DND-41 (cell line): ENCODE measurements around the gene TRIM46.

Experiments used
- ATAC-seq: fragments of 200-7000 bp; cut with Tn5 transposase; 3 replicates; pipeline ENCODE4 v1.9.1; 2021; ENCODE audit warnings: low read depth; ENCODE audit not compliant: insufficient read depth
- DNase-seq: peaks from one replicate; pipeline ENCODE4 v3.0.0-alpha.2; 2020
- H2AFZ ChIP-seq: 2 replicates; pipeline ENCODE4 v1.6.0; 2012; ENCODE audit warnings: low read depth, low read length
- H3K27ac ChIP-seq: 2 replicates; pipeline ENCODE4 v1.5.1; 2012; ENCODE audit warnings: low read length, inconsistent platforms
- H3K27me3 ChIP-seq: fragments of 200-600 bp; sonication (generic); 2 replicates; pipeline ENCODE4 v1.6.0; 2012; ENCODE audit warnings: low read length, mild to moderate bottlenecking, inconsistent platforms; ENCODE audit not compliant: insufficient read depth, poor library complexity
- H3K36me3 ChIP-seq: 2 replicates; pipeline ENCODE4 v1.5.1; 2012; ENCODE audit warnings: low read length, inconsistent platforms; ENCODE audit not compliant: insufficient read depth
- H3K4me1 ChIP-seq: 2 replicates; pipeline ENCODE4 v1.5.1; 2012; ENCODE audit warnings: mild to moderate bottlenecking, low read length; ENCODE audit not compliant: insufficient read depth
- H3K4me2 ChIP-seq: 2 replicates; pipeline ENCODE4 v1.6.0; 2012; ENCODE audit warnings: mild to moderate bottlenecking, moderate library complexity, low read length, inconsistent platforms; ENCODE audit not compliant: insufficient read depth
- H3K4me3 ChIP-seq, 2 experiments: fragments of 200-600 bp in 1 of 2; shearing (Covaris generic) in 1 of 2; 2 replicates each; pipeline ENCODE4 v1.5.1; 2012 to 2016; ENCODE audit warnings: inconsistent platforms in 2 of 2, low read length in 2 of 2, mild to moderate bottlenecking in 2 of 2, low read depth in 1 of 2, moderate library complexity in 1 of 2
- H3K79me2 ChIP-seq: 2 replicates; pipeline ENCODE4 v1.6.0; 2012; ENCODE audit warnings: low read length, inconsistent platforms; ENCODE audit not compliant: insufficient read depth
- H3K9ac ChIP-seq: 2 replicates; pipeline ENCODE4 v1.6.0; 2012; ENCODE audit warnings: low read depth, mild to moderate bottlenecking, inconsistent platforms, low read length, moderate library complexity
- H3K9me3 ChIP-seq: 2 replicates; pipeline ENCODE4 v1.5.1; 2012; ENCODE audit warnings: low read length, moderate library complexity, mild to moderate bottlenecking, inconsistent platforms; ENCODE audit not compliant: insufficient read depth, severe bottlenecking
- H4K20me1 ChIP-seq: 2 replicates; pipeline ENCODE4 v1.6.0; 2012; ENCODE audit warnings: low read length; ENCODE audit not compliant: insufficient read depth
- CTCF ChIP-seq: IDR thresholded peaks from 2 replicates; pipeline ENCODE4 v1.5.1; 2012; ENCODE audit warnings: borderline replicate concordance, low read length, moderate library complexity, mild to moderate bottlenecking; ENCODE audit not compliant: poor library complexity, severe bottlenecking; ENCODE audit errors: extremely low read depth
- EZH2 ChIP-seq: IDR thresholded peaks from 3 replicates; pipeline ENCODE4 v1.6.1; 2012; ENCODE audit warnings: borderline replicate concordance, low read depth, mild to moderate bottlenecking, moderate library complexity, low read length, inconsistent platforms; ENCODE audit not compliant: severe bottlenecking

TRIM46 gene

GRCh38 chr1:155226188-155226909 is 52.7 kb downstream of the TRIM46 start:
- peak overlapping the region; percentile 84 for H3K9ac ChIP-seq
- peaks cover 35% of the 10 kb centered on the region for H3K79me2 ChIP-seq
- DNase-seq = peak; percentile 89
- no peaks in the 10 kb centered on the region; the same call in 1 of the 2 replicates for H4K20me1 ChIP-seq
- peaks cover 25% of the 10 kb centered on the region for H3K4me1 ChIP-seq
- H3K27me3 ChIP-seq = no peaks in the 10 kb centered on the region
- H3K9me3 ChIP-seq = no peaks in the 10 kb centered on the region
- no peak for TF ChIP-seq EZH2
- peak; percentile 92 for TF ChIP-seq CTCF
- H2AFZ ChIP-seq = peak overlapping the region; percentile 64
- peak overlapping the region; percentile 61 to 78 for H3K4me3 ChIP-seq
- peaks cover 19% of the 10 kb centered on the region for H3K36me3 ChIP-seq
- peak overlapping the region; percentile 97 for H3K27ac ChIP-seq
- H3K4me2 ChIP-seq = peak overlapping the region; percentile 85
- peak; percentile 68 for ATAC-seq

- H3K4me3 ChIP-seq = peak overlapping the region; percentile 61 to 78
- peaks cover 25% of the 10 kb centered on the region for H3K4me1 ChIP-seq
- peaks cover 19% of the 10 kb centered on the region for H3K36me3 ChIP-seq
- peaks cover 35% of the 10 kb centered on the region for H3K79me2 ChIP-seq
- peak overlapping the region; percentile 64 for H2AFZ ChIP-seq
- DNase-seq = no peak
- H3K27ac ChIP-seq = peak overlapping the region; percentile 97
- TF ChIP-seq CTCF (no peak), EZH2 (no peak)
- H3K9me3 ChIP-seq = no peaks in the 10 kb centered on the region
- no peaks in the 10 kb centered on the region for H3K27me3 ChIP-seq
- no peaks in the 10 kb centered on the region; the same call in 1 of the 2 replicates for H4K20me1 ChIP-seq
- H3K9ac ChIP-seq = peak overlapping the region; percentile 84
- peak; percentile 38 for ATAC-seq
- H3K4me2 ChIP-seq = peak overlapping the region; percentile 85
These were observed 53.2 kb downstream of the TRIM46 start for GRCh38 chr1:155226910-155227260.

- H3K4me2 ChIP-seq = peak overlapping the region; percentile 85
- no peaks in the 10 kb centered on the region for H3K9me3 ChIP-seq
- H3K79me2 ChIP-seq = peaks cover 35% of the 10 kb centered on the region
- peak overlapping the region; percentile 97 for H3K27ac ChIP-seq
- H3K4me3 ChIP-seq = peak overlapping the region; percentile 61 to 78
- peak overlapping the region; percentile 84 for H3K9ac ChIP-seq
- H4K20me1 ChIP-seq = no peaks in the 10 kb centered on the region; the same call in 1 of the 2 replicates
- H3K36me3 ChIP-seq = peaks cover 19% of the 10 kb centered on the region
- DNase-seq (peak; percentile 100), ATAC-seq (peak; percentile 90)
- no peak for TF ChIP-seq EZH2
- peak; percentile 36 for TF ChIP-seq CTCF
- H2AFZ ChIP-seq = peak overlapping the region; percentile 68
- no peaks in the 10 kb centered on the region for H3K27me3 ChIP-seq
- H3K4me1 ChIP-seq = peaks cover 25% of the 10 kb centered on the region
These were observed 53.8 kb downstream of the TRIM46 start for GRCh38 chr1:155227261-155228095.
